Measurements from ENCODE around the gene TMEM179.

The TMEM179 gene

GRCh38 chr14:104554088-104554607 is 50.4 kb downstream of the TMEM179 start:
- no peak for DNase-seq

- DNase-seq, result peak; percentile 12
Observed at GRCh38 chr14:104553166-104554087, 51.1 kb downstream of the TMEM179 start.

- DNase-seq, result peak; percentile 6
Observed at GRCh38 chr14:104552738-104553125, 51.8 kb downstream of the TMEM179 start.

- DNase-seq, result no peak
Observed at GRCh38 chr14:104551851-104552737, 52.5 kb downstream of the TMEM179 start.

GRCh38 chr14:104550861-104551728 is 53.5 kb downstream of the TMEM179 start:
- DNase-seq, result no peak

- no peak for DNase-seq
Observed at GRCh38 chr14:104550340-104550860, 54.2 kb downstream of the TMEM179 start.

- DNase-seq, result no peak
Observed at GRCh38 chr14:104549536-104550339, 54.8 kb downstream of the TMEM179 start.

GRCh38 chr14:104548802-104549535 is 55.6 kb downstream of the TMEM179 start:
- no peak for DNase-seq

- DNase-seq, result no peak
Observed at GRCh38 chr14:104547998-104548700, 56.4 kb downstream of the TMEM179 start.

- DNase-seq, result no peak
Observed at GRCh38 chr14:104547310-104547997, 57.1 kb downstream of the TMEM179 start.

GRCh38 chr14:104546591-104547309 is 57.8 kb downstream of the TMEM179 start:
- no peak for DNase-seq

- DNase-seq, result no peak
Observed at GRCh38 chr14:104545942-104546501, 58.5 kb downstream of the TMEM179 start.

GRCh38 chr14:104545151-104545941 is 59.2 kb downstream of the TMEM179 start:
- no peak for DNase-seq

GRCh38 chr14:104544362-104544961 is 60.1 kb downstream of the TMEM179 start:
- DNase-seq, result no peak

- no peak for DNase-seq
Observed at GRCh38 chr14:104542871-104543830, 61.4 kb downstream of the TMEM179 start.

Measured in right hindlimb (tissue), 1 donor.